ENCODE results near the gene DHX29.

DHX29 gene

DNA sequence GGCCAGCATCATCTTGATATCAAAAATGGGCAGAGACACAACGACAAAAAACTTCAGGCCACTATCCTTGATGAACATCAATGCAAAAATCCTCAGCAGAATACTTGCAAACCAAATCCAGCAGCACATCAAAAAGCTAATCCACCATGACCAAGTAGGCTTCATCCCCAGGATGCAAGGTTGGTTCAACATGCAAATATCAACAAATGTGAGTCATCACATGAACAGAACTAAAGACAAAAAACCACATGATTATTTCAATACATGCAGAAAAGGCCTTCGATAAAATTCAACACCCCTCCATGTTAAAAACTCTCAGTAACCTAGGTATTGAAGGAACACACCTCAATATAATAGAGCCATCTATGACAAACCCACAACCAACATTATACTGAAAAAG, 8.8 kb upstream of the DHX29 start:
- H3K27ac ChIP-seq, result no peak overlapping the region
- no peak for DNase-seq (ENCODE audit: low read depth, low spot score)

DNA sequence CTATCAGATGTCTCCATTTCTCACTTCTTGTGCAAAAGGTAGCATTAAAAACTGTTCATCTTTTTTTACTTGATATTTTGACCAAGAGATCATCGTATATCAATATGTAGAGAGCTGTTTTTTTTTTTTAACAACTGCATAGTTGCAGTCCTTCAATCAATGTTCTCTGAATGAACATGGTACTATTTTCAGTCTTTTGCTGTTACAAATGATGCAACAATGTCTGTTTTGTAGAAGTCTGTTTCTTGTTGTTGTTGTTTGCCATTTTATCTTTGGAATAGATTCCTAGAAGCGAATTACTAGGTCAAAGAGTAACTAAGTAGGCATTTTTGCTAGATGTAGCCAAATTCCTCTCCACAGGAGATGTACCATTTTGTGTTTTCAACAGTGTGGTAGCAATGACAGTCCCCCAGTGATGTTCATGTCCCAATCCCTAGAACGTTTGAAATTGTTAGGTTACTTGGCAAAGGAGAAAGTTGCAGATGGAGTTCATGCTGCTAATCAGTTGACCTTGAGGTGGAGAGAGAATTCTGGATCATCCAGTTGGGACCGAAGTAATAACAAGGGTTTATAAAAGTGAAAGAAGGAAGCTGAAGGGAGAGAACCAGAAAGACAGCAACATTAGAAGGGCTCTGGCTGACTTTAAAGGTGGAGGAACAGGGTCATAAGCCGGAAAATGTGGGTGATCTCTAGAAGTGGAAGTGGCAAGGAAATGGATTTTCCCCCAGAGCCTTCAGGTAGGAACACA, 6.5 kb upstream of the DHX29 start:
- H3K27ac ChIP-seq, result no peak overlapping the region
- DNase-seq (ENCODE audit: low read depth, low spot score), result no peak

DNA sequence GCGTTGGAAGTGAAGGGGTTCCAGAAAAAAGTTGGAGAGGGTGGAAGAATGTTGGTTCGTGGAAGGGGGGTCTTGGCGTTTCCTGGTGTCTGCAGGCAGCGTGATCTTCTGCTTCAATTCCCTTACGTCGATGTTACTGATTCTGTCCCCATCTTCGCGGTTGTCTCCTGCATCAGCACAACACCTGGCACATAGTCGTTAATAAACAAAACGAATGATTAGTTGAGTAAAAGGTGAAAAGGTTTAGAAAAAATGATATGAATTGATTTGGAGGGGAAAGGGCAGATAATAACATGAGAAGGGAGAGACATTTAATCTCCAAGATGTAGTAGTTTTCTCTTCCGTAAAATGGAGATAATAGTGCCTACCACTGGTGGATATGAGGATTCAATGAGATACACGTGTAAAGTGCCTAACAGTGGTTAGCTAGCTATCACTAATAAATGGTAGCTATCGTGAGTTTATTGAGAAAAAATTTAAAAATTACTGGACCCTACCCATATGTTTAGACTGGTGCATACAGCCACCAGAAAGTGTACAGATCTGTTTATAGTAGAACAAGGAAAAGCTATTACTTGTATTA, 851 bp upstream of the DHX29 start:
- DNase-seq (ENCODE audit: low read depth, low spot score), result no peak
- peak overlapping the region; percentile 94 for H3K27ac ChIP-seq

DNA sequence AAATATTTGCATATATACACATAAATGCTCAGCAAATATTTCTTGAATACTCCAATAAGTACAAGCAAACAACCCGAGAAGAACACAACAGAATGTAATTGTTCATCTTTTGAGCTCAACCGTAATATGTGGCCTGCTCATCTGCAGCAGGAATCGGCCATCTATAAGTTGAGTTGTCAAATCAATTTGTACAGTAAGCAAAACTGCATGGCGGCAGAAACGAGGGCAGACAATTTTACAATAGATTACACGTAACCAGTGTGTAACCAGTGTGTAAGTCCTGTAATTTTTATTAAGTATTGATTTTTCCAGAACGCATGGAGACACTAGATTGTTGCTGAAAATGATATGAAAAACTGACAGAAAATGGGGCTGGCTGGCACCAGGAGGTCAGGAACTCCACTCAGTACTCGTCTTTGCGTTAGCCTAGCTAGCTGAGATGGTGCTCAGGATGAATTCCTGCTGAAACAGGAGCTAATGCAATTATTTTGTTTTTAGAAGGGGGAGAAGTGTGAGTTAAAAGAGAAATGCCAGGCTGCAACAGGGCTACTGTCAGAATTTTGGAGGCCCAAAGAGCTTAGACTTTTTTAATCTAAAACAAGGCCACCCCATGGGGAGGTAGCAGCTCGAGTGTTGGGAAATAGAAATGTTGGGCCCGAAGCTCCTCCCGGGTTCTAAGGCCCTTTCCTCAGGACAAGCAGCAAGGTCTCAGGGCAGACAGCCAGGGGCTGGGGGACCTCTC, 682 bp downstream of the DHX29 start:
- DNase-seq (ENCODE audit: low read depth, low spot score), result no peak
- H3K27ac ChIP-seq, result peak overlapping the region; percentile 94

DNA sequence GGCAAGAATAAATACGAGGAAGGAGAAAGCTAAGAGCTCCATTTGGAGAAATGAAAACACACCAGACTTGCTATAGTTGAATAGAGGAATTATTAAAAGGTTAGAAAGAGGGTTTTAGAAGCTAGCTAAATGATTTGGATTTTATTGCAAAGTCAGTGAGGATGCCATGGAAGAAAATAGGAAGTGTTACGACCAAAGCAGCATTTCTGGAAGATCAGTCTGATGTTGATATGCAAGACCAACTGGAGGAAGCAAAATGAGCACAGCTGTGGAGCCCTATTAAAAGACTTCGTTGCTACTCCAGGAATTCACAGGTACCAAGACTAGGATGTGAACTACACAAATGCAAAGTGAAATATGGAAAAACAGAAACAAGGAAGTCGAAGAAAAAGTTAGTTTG, 2.1 kb downstream of the DHX29 start:
- DNase-seq (ENCODE audit: low read depth, low spot score), result no peak
- no peak overlapping the region for H3K27ac ChIP-seq

DNA sequence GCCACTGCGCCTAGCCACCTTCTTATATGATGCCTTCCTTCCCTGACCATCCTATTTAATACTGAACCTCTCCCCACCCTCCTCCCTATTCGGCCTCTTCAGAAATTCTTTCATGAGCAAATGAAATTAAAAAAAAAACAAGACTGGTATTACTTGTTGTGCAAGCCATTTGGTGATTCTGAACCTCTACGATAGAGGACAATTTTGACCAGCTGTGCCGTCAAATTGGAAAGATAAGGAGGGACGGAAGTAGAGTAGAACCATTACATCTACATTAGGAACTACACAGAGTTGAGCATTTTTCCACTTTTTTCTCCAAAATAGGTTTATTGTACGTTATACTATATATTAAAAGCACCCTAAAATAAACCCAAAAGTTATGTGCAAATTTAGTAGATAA, 2.9 kb downstream of the DHX29 start:
- H3K27ac ChIP-seq, result peak overlapping the region; percentile 77
- DNase-seq (ENCODE audit: low read depth, low spot score), result no peak

DNA sequence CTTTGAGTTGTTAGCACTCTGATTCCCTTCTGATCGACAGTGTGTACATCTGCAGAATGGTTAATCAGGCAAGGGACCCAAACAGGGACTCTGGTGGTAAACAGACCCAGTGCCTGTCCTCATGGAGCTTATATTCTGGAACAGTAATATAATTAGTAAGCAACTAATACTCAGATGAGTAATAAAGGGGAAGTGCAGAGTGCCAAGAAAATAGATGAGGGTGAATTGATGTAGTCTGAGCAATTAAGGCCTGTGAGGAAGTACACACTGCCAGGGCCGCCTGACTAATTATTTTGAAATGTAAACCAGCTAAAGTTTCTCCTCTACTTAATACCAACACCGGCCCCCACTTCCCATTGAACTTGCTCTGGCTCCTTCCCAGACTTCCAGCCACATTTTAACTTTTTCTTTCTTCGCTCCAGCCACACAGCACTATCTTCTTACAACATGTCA, 4.2 kb downstream of the DHX29 start:
- H3K27ac ChIP-seq, result peak overlapping the region; percentile 77
- DNase-seq (ENCODE audit: low read depth, low spot score), result peak; percentile 74

DNA sequence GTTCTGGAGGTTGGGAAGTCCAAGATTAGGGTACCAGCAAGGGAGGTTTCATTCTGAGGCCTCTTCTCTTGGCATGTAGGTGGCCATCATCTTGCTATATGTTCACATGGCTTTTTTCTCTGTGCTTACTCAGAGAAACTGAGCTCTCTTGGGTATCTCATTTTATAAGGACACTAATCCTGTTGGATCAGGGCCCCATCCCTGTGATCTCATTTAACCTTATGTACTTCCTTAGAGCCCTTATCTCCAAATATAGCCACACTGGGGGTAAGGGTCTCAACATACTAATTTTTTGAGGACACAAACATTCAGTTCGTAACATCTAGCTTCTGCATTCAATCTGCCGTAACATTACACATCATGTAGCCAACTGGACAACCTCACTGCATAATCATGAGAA, 6.6 kb downstream of the DHX29 start:
- H3K27ac ChIP-seq, result no peak overlapping the region
- no peak for DNase-seq (ENCODE audit: low read depth, low spot score)

DNA sequence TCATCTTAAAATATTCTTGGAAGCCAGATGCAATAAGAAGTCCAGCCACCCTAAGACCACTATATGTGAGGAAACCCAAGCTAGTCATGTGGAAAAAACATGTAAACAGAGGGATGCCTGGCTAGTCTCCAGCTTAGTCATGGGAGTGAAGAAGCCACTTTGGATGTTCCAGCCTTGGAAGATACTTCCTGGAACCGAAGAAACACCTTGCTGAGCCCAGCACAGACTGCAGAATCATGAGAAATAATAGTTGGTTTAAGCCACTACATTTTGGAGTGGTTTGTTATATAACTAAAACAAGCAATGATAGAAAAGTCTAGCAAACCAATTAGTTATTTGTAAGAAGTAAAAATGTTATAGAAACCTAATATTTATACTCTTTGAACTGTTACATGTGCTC, 12.6 kb downstream of the DHX29 start:
- H3K27ac ChIP-seq, result no peak overlapping the region
- no peak for DNase-seq (ENCODE audit: low read depth, low spot score)

DNA sequence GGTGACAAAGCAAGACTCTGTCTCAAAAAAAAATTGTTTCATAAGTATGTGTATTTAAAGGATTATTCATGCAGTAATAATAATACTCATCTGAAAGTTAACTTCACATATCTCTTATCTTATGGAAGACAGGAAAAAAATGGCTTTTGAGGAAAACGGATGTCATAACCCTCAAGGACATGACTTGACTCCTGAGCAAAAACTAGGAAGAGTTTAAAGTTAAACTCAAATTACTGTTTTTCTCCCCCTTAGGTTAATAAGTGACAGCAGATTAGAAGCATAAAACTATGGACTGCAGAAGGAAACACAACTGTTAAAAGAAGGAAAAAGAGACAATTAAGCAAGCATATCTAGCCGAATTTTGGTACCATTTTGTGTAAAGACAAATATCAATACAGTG, 16.5 kb downstream of the DHX29 start:
- no peak overlapping the region for H3K27ac ChIP-seq
- DNase-seq (ENCODE audit: low read depth, low spot score), result no peak

DNA sequence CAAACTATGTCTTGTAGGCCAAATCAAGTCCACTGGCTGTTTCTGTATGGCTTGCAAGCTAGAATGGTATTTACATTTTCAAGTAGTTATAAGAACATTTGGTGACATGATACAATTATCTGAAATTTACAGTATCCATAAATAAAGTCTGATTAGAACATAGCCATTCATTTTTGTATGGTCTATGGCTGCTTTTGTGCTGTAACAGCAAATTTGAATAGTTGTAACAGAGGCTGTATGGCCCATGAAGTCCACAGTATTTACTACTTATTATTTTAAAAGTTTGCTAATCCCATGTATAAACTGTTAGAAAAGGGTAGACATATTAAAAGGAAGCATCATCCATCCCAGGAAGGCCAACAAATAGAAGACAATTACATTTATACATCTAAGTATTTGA, 17.7 kb downstream of the DHX29 start:
- no peak for DNase-seq (ENCODE audit: low read depth, low spot score)

DNA sequence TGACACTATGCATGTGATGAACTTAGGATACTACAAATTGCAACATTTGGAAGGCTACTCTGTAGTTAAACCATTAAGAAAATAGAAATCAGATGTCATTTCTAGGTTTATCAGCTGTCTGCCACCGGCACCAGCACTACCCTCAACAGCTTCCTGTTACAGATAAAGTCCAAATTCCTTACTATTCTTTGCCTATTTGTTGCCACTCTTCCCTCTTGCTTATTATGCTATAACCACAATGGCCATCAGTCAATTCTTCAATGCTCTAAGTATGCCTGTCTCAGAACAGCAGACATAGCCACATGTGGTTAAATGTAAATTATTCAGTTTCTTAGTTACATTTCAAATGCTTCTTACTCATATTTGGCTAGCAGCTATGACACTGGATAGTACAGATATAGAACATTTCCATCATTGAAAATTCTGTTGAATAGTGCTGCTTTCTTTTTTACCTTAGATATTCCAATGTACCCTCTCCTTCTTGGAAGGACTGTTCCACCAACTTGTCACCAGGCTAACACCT, 21.0 kb downstream of the DHX29 start:
- no peak overlapping the region for H3K27ac ChIP-seq
- no peak for DNase-seq (ENCODE audit: low read depth, low spot score)

More for the DNA sequence above, 17.7 kb downstream of the DHX29 start:
- H3K27ac ChIP-seq, result no peak overlapping the region

DNA sequence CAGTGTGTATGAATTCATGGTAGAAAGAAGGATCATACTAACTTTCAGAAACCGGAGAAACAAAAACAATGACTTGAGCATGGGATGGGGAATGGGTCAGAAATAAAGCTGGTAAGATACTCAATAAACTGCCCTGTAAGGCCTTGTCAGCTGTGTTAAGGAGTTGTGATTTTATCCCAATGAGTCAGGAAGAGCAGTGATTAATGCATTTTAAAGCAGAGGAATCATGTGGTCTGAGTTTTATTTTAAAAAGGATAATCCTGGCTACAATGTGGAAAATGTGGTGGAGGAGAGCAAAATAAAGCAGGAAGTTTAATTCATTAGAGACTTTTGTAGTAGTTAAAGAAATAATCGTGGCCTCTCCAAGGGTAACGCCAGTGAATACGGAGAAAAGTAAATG, 28.7 kb downstream of the DHX29 start:
- H3K27ac ChIP-seq, result peak overlapping the region; percentile 7
- DNase-seq (ENCODE audit: low read depth, low spot score), result no peak

DNA sequence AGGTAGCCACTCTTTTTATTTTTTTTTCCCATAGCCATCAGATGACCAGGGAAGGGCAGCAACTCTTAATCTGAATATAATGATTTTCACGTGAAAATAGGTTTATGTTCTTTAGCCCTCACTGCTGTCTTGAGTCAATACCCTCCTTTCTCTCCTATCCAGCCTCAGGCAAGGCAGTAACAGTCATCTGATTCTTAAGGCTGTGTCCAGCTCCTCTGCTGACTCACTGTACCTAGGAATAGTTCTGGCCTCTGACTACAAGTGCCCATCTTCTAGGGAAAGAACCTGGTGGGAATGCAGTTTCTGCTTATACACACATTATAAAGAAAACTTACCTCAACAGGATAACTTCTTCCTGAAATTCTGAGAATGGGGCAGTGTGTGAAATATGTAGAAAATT, 30.7 kb downstream of the DHX29 start:
- no peak overlapping the region for H3K27ac ChIP-seq
- peak; percentile 34 for DNase-seq (ENCODE audit: low read depth, low spot score)

DNA sequence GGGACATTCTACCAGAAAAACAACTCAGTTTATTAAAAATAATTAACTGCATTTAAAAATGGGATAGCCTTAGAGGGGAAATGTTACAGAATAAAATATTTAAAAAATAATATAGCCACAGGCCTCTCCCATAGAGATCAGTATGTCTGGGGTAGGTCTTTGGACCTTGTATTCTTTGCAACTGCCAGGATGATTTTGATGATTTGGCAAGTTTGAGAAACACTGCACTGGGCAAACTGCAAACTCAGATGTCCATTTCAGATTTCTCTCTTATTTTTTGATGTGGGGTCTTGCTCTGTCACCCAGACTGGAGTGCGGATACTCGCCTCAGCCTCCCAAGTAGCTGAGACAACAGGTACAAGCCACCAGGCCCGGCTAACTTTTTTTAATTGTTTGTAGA, 49.2 kb downstream of the DHX29 start:
- DNase-seq (ENCODE audit: low read depth, low spot score), result no peak

DNA sequence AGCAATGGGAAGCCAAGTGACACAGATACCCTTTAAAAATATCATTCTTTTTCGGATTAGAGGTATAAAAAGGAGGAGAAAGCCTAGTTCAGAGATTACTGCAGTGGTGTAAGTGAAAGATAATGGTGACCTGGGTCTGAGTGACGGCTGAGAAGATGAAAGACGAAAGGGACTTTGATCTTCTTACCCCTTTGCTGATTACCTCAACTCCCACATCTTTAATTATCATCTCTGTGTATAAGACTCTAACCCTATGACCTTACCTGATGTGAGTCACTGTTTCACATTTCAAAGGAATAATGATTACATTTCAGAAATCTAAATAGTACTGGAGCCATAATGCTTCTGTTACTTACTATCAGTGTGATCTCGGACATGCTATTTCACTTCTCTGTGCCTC, 52.7 kb downstream of the DHX29 start:
- H3K27ac ChIP-seq, result no peak overlapping the region
- DNase-seq (ENCODE audit: low read depth, low spot score), result no peak

More for the DNA sequence above, 49.2 kb downstream of the DHX29 start:
- no peak overlapping the region for H3K27ac ChIP-seq

DNA sequence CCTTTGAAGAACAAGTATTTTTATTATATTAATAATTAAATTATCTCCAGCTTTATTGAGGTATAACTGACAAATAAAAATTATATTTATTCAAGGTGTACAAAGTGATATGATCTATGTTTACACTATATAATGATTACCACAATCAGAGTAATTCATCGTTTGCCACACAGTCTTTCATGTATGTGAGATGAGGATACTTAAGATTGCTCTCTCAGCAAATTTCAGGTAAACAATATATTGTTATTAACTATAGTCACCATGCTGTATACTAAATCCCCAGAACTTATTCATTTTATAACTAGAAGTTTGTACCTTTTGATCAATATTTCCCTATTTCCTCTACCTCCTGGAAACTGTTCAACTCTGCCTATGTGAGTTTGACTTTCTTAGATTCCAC, 57.4 kb downstream of the DHX29 start:
- no peak for DNase-seq (ENCODE audit: low read depth, low spot score)
- no peak overlapping the region for H3K27ac ChIP-seq

DNA sequence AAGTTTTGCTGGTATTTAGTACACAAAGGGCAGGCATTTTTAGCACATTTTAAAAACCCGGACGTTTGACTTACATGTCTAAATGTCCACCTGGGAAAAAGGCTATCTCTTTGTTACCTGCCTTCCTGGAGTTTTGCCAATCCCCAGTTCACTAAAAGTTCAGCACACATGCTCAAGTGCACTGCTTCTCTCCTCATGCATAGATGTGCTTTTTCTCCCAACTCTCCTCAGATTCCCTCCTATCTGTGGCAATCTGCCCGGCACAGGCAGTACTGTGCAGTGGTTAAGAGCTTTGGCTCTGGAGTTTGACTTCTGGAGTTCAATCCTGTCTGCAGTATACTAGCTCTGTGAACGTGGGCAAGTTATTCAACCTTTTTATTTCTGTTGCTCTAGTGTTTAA, 65.7 kb downstream of the DHX29 start:
- no peak for DNase-seq (ENCODE audit: low read depth, low spot score)
- no peak overlapping the region for H3K27ac ChIP-seq

DNA sequence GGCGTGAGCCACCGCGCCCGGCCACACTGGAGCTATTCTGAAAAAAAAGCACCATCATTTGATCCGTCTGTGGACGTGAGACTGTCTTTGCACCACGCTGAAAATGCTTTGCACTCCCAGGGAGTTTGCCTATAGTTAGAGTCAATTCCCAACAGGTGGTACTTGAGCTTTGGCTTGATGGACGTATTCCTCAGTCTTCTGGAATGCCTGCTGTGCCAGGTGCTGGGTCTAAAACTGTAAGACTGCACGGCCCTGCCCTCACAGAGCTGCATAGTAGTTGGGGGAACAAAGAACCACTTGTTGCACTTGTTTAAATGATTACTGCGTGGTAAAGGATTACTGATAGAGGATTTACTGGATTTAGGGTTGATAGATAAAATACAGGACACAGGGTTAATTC, 70.7 kb downstream of the DHX29 start:
- no peak overlapping the region for H3K27ac ChIP-seq
- no peak for DNase-seq (ENCODE audit: low read depth, low spot score)

DNA sequence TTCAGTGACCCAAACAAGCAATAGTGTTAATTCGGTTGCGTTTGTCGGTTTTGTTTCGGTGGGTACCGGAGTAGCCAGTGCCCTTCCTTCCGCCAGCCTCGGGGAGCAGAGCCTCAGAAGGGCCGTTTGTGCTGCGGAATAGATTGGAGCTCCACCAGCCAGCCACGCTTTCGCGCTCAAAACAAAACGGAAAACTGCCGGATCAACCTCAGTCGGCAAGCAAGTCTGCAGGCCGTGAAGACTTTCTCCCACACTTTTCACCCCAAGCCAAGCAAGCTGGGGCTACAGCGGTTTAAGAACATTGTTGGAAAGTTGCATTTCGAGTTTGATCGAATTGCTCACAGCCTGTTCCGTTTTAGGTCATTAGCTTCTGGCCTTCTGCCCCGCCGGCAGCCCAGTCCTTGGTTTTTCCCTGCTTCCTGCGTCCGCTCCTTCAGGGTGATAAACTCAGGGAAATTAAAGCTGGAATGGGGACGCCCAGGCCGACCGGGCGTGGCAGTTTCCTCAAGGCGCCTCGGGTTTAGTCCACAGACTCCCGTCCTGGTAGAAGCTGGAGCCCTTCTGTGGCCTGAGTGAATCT, 73.3 kb downstream of the DHX29 start:
- H3K27ac ChIP-seq, result no peak overlapping the region
- no peak for DNase-seq (ENCODE audit: low read depth, low spot score)

All from epithelial cell of prostate (primary cell).